Breast epithelium (tissue), 4 donors: ENCODE measurements around the gene CTNNA1. TPM values are rescaled to one million over a fixed set of nuclear protein-coding genes. Genes with fewer than 3 reads are reported as not detected.
A peak's percentile ranks its signal among the peaks of the same experiment; 100 is the strongest.

Source experiments
- DNase-seq, 2 donors: peaks; one replicate each; pipeline ENCODE4 v3.0.0-alpha.2; 2019; ENCODE audit warnings: low spot score in 2 of 2
- H3K27ac ChIP-seq, 2 donors: fragments of 200-600 bp; sonication (generic) in 1 of 2; one replicate each; pipeline ENCODE4 v1.5.1; 2016 to 2019; ENCODE audit warnings: mild to moderate bottlenecking in 1 of 2
- H3K27me3 ChIP-seq, 2 donors: fragments of 200-600 bp; sonication (generic) in 1 of 2; one replicate each; pipeline versions ENCODE4 v1.5.1 to v1.6.0; 2017 to 2019; ENCODE audit warnings: control low read depth in 1 of 2, mild to moderate bottlenecking in 1 of 2
- H3K36me3 ChIP-seq: fragments of 200-600 bp; one replicate; pipeline ENCODE4 v1.5.1; 2019
- H3K4me1 ChIP-seq, 2 donors: fragments of 200-600 bp; sonication (generic); one replicate each; pipeline ENCODE4 v1.5.1; 2016 to 2019; ENCODE audit warnings: control low read depth in 1 of 2
- H3K4me3 ChIP-seq, 3 donors: fragments of 200-600 bp; sonication (generic); 1 replicate in 2 of 3; 2 replicates in 1 of 3; pipeline ENCODE4 v1.5.1; 2016 to 2019; ENCODE audit warnings: mild to moderate bottlenecking in 3 of 3, moderate library complexity in 2 of 3
- H3K9me3 ChIP-seq, 2 donors: fragments of 200-600 bp; sonication (generic) in 1 of 2; one replicate each; pipeline ENCODE4 v1.5.1; 2016 to 2019; ENCODE audit warnings: control low read depth in 1 of 2
- POLR2A ChIP-seq: fragments of 450-650 bp; IDR thresholded peaks from one replicate; pipeline ENCODE4 v1.6.1; 2016; ENCODE audit warnings: antibody characterized with exemption, mild to moderate bottlenecking, moderate library complexity
- POLR2AphosphoS5 ChIP-seq, 3 donors: sonication (generic); formaldehyde crosslinking; IDR thresholded peaks; one replicate each; pipeline ENCODE4 v1.6.1; 2017; ENCODE audit warnings: antibody characterized with exemption in 3 of 3
- intact Hi-C: fragments of 100-400 bp; cut with DNase I; formaldehyde crosslinking; loops from one replicate; pipeline ENCODE4 v1.15.1; 2023; ENCODE audit warnings: low total_unique reads
- total RNA-seq, 3 donors: library from RNA; depleted of rRNA; stranded (reverse); fragments of >200 nt; gene quantifications; one replicate each; pipeline ENCODE4 v1.1.0, GENCODE V29; 2016
- TF ChIP-seq, protein P1 (sequence below), 3 donors: fragments of 450-650 bp; IDR thresholded peaks; one replicate each; pipeline ENCODE4 v1.5.1; 2016 to 2017; ENCODE audit warnings: antibody characterized with exemption in 3 of 3, mild to moderate bottlenecking in 3 of 3, moderate library complexity in 3 of 3

Gene CTNNA1
- total RNA-seq, 3 donors from 2014 or later = 314 to 389 (median 321) TPM

DNA sequence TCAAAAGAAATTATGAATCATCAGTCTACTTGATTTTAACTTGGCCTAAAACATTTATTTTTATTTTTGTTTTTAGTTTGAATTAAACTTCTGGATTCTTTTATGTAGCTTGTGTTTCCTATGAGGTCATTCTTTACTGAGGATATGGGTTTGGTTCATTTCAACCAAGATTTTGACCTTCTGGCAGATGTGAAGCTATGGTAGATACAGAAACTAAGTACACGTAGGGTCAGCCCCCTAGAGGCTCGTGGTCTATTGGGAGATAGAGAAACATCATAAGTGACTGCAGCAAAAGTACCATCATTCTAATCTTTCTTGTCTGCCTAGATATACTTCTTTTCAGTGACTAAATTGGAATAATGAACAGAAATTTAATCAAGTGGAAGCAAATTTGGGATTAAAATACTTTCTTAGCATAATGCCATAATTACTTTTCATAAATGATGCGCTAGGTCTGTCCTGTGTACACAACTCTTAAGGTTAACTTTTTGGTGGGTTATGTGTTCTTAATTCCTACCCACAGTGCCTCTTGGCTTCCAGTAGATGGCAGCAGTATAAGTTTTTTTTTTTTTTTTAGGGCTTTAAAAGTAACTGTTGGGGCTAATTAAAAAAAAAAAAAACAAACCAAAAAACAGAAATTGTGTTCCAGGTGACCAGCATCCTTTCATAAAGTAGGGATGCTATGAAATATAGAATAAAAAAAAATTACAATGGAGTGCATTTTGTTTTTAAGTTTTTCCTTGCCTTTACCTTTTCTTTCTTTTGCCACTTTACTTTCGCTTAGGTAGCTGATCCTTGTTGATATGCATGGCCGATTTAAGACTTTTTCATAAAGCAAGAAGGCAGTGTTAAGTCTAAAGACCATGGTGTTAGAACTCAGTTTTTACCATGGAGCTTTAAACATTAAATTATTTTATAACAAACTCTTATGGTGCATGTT is 72.0 kb downstream of the CTNNA1 start:
- Histone ChIP-seq H3K9me3 (no peaks in the 10 kb centered on the region), H3K4me3 (no peak overlapping the region), H3K27ac (no peak overlapping the region), H3K27me3 (no peaks in the 10 kb centered on the region), H3K36me3 (no peaks in the 10 kb centered on the region), H3K4me1 (no peaks in the 10 kb centered on the region)
- no peak for DNase-seq
- intact Hi-C loops = no loop called here
- TF ChIP-seq POLR2A = no peak
- TF ChIP-seq, protein P1, sequence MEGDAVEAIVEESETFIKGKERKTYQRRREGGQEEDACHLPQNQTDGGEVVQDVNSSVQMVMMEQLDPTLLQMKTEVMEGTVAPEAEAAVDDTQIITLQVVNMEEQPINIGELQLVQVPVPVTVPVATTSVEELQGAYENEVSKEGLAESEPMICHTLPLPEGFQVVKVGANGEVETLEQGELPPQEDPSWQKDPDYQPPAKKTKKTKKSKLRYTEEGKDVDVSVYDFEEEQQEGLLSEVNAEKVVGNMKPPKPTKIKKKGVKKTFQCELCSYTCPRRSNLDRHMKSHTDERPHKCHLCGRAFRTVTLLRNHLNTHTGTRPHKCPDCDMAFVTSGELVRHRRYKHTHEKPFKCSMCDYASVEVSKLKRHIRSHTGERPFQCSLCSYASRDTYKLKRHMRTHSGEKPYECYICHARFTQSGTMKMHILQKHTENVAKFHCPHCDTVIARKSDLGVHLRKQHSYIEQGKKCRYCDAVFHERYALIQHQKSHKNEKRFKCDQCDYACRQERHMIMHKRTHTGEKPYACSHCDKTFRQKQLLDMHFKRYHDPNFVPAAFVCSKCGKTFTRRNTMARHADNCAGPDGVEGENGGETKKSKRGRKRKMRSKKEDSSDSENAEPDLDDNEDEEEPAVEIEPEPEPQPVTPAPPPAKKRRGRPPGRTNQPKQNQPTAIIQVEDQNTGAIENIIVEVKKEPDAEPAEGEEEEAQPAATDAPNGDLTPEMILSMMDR (IDR thresholded peaks at IDR 0.05) = peak in 1 of 3 donors; percentile 24

DNA sequence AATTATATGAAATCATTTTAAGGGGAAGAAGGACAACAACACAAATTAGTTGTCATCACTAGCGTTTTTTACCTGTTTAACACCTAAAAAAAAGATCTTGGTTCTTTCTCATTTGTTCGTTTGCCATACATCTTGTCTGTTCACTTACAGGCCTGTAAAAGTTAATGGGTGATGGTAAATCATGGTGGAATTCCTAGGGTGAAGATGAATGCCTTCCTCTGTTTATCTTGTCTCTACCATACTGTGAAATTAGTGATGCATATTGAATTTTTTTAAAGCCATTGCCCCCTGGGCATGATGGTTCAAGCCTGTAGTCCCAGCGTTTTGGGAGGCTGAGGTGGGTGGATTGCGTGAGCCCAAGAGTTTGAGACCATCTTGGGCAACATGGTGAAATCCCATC is 75.3 kb downstream of the CTNNA1 start:
- H3K36me3 ChIP-seq = no peaks in the 10 kb centered on the region
- peaks cover 0 to 10% of the 10 kb centered on the region in 2 donors for H3K4me1 ChIP-seq
- no peak for DNase-seq
- no peak overlapping the region for H3K27ac ChIP-seq
- H3K4me3 ChIP-seq = no peak overlapping the region
- intact Hi-C loops = no loop called here
- TF ChIP-seq POLR2A = no peak
- no peaks in the 10 kb centered on the region for H3K27me3 ChIP-seq
- no peaks in the 10 kb centered on the region for H3K9me3 ChIP-seq

DNA sequence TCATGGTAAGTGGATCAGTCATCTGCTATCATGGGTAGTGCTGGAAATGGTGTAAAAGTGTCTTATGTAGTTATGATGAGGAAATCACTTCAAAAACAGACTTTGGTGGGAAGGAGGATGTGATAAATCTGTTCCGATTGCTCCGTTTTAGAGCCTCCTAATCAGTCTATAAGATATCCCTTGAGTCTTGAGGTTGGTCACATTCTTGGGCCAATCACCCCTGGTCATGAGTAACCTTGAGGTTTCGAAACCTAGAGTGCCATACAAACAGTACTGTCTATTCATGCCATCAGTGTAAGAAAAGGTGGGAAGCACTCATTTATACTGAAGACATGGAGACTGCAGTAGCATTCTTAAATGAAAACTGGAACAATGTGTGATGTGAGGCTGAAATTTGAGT is 76.1 kb downstream of the CTNNA1 start:
- Histone ChIP-seq H3K4me1 (peaks cover 0 to 10% of the 10 kb centered on the region in 2 donors), H3K27ac (no peak overlapping the region), H3K9me3 (no peaks in the 10 kb centered on the region), H3K36me3 (no peaks in the 10 kb centered on the region), H3K27me3 (no peaks in the 10 kb centered on the region), H3K4me3 (no peak overlapping the region)
- intact Hi-C loops = no loop called here
- TF ChIP-seq, protein P1 (IDR thresholded peaks at IDR 0.05) = no peak
- TF ChIP-seq POLR2A (no peak), POLR2AphosphoS5 (IDR thresholded peaks at IDR 0.05) (no peak)
- no peak for DNase-seq

DNA sequence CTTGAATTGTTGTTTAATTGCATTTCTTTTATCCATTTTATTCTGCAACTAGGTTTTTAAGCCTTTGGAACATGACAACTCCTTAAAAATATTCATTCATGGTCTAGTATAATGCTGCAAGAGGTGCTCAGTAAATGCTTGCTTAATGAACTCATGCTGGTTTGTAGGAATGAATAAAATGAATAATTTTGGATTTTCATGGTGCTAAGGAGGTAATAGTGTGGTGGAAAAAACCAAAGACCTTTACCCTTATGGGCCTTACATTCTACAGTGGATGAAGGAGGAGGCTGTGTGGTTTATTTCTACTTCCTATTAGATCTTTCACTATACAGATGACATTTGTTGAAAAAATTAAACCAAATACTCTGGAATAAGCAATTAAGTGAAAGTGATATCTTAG is 78.5 kb downstream of the CTNNA1 start:
- no peak for DNase-seq
- H3K27ac ChIP-seq = no peak overlapping the region
- intact Hi-C loops = no loop called here
- H3K9me3 ChIP-seq = no peaks in the 10 kb centered on the region
- no peak overlapping the region for H3K4me3 ChIP-seq
- no peaks in the 10 kb centered on the region for H3K36me3 ChIP-seq
- H3K4me1 ChIP-seq = peaks cover 0 to 10% of the 10 kb centered on the region in 2 donors
- TF ChIP-seq POLR2A (no peak), POLR2AphosphoS5 (IDR thresholded peaks at IDR 0.05) (no peak)
- TF ChIP-seq, protein P1 (IDR thresholded peaks at IDR 0.05) = no peak
- no peaks in the 10 kb centered on the region for H3K27me3 ChIP-seq

DNA sequence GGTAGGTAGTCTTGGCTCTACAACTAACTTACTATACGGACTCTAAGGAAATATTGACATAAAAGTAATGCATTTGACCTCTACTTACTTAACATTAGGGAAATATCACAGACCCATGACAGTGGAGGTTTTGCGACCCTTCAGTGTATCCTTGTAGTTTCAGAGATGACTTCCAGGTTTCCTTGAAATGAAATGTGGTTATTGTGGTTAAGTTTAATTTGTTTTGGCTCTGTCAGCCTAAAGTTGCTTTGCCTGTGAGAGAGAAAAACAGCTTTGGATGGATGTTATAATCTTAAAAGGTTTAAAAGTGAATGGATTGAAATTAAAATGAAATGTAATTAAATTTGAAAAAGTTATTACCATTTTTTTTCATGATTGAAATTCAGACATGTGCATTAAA is 79.0 kb downstream of the CTNNA1 start:
- H3K9me3 ChIP-seq = no peaks in the 10 kb centered on the region
- H3K4me1 ChIP-seq = peaks cover 0 to 10% of the 10 kb centered on the region in 2 donors
- H3K36me3 ChIP-seq = no peaks in the 10 kb centered on the region
- no peaks in the 10 kb centered on the region for H3K27me3 ChIP-seq
- intact Hi-C loops = no loop called here
- H3K4me3 ChIP-seq = no peak overlapping the region
- DNase-seq = no peak
- no peak overlapping the region for H3K27ac ChIP-seq
- TF ChIP-seq POLR2A (no peak), POLR2AphosphoS5 (IDR thresholded peaks at IDR 0.05) (no peak)
- TF ChIP-seq, protein P1 (IDR thresholded peaks at IDR 0.05) = no peak
